OCI-LY3 (cell line): ENCODE data around the gene LIMS4.
"Not testable (repeated sequence)": the region's sequence is repeated elsewhere in the genome, so short reads cannot be mapped to it uniquely, and the experiment has no call there.

Source experiments
- CTCF ChIP-seq: fragments of 200-600, 300-600 bp; sonication (generic); IDR thresholded peaks from 2 replicates; pipeline ENCODE4 v1.5.1; 2014; ENCODE audit warnings: antibody characterized with exemption, low read length, low read depth
- EZH2phosphoT487 ChIP-seq: fragments of 200-600 bp; shearing (Covaris generic); IDR thresholded peaks from 2 replicates; pipeline ENCODE4 v1.6.1; 2018; ENCODE audit warnings: antibody characterized with exemption, mixed run types, low read depth

DNA sequence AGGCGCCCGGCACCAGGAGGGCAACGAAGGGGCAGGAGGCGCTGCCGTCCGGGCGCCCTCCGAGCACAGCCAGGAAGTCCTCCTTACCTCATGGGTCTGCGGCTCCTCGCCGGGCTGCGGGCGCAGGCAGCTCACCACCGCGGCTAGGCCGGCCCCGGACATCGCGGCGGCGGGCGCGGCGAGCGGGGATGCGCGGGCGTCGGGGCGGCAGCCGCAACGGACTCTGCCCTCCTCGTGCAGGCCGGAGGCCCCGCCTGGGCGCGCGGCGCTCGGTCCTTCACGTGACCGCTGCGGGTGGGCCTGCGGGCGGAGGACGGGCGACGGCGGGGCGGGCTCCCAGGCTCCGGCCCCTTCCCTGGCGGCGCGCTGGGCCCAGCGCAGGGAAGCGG is 49.0 kb downstream of the LIMS4 start:
- TF ChIP-seq CTCF, EZH2phosphoT487: not testable (repeated sequence)
